ELR (cell line): ENCODE results near the gene ABCA13.

Source experiments
- DNase-seq: peaks from one replicate; pipeline ENCODE4 v3.0.0-alpha.2; 2015; ENCODE audit warnings: low read depth

ABCA13 gene

GRCh38 chr7:48518092-48518491 is 346.8 kb downstream of the ABCA13 start:
- no peak for DNase-seq

GRCh38 chr7:48522692-48523091 is 351.4 kb downstream of the ABCA13 start:
- no peak for DNase-seq

- no peak for DNase-seq
Observed at GRCh38 chr7:48525736-48526732, 354.8 kb downstream of the ABCA13 start.

GRCh38 chr7:48528646-48529045 is 357.4 kb downstream of the ABCA13 start:
- no peak for DNase-seq

- peak; percentile 1 for DNase-seq
Observed at GRCh38 chr7:48537561-48537960, 366.3 kb downstream of the ABCA13 start.

- DNase-seq = no peak
Observed at GRCh38 chr7:48540746-48541145, 369.5 kb downstream of the ABCA13 start.

GRCh38 chr7:48548667-48549066 is 377.4 kb downstream of the ABCA13 start:
- no peak for DNase-seq

GRCh38 chr7:48551652-48552051 is 380.4 kb downstream of the ABCA13 start:
- DNase-seq = no peak

GRCh38 chr7:48563334-48563733 is 392.1 kb downstream of the ABCA13 start:
- DNase-seq = no peak

GRCh38 chr7:48575516-48575915 is 404.3 kb downstream of the ABCA13 start:
- DNase-seq = no peak

- no peak for DNase-seq
Observed at GRCh38 chr7:48587475-48587874, 416.2 kb downstream of the ABCA13 start.

GRCh38 chr7:48594349-48594748 is 423.1 kb downstream of the ABCA13 start:
- no peak for DNase-seq

GRCh38 chr7:48595756-48596155 is 424.5 kb downstream of the ABCA13 start:
- DNase-seq = no peak

GRCh38 chr7:48610705-48611104 is 439.4 kb downstream of the ABCA13 start:
- no peak for DNase-seq

GRCh38 chr7:48611993-48612392 is 440.7 kb downstream of the ABCA13 start:
- no peak for DNase-seq

- no peak for DNase-seq
Observed at GRCh38 chr7:48617508-48617907, 446.2 kb downstream of the ABCA13 start.

GRCh38 chr7:48617993-48618392 is 446.7 kb downstream of the ABCA13 start:
- DNase-seq = no peak

- no peak for DNase-seq
Observed at GRCh38 chr7:48621076-48621475, 449.8 kb downstream of the ABCA13 start.

- no peak for DNase-seq
Observed at GRCh38 chr7:48627164-48627563, 455.9 kb downstream of the ABCA13 start.

- no peak for DNase-seq
Observed at GRCh38 chr7:48628793-48629349, 457.6 kb downstream of the ABCA13 start.

- DNase-seq = no peak
Observed at GRCh38 chr7:48634116-48634632, 462.9 kb downstream of the ABCA13 start.

- DNase-seq = no peak
Observed at GRCh38 chr7:48635796-48636195, 464.5 kb downstream of the ABCA13 start.

- no peak for DNase-seq
Observed at GRCh38 chr7:48636391-48637015, 465.2 kb downstream of the ABCA13 start.
